Liver (tissue), 9 donors: ENCODE results near the gene BSN. TPM values are rescaled to one million over a fixed set of nuclear protein-coding genes. Genes with fewer than 3 reads are reported as not detected.

Experiments used
- DNase-seq: peaks from one replicate; pipeline ENCODE4 v3.0.0-alpha.2; 2017; ENCODE audit warnings: low spot score
- H3K27ac ChIP-seq, 2 donors: one replicate each; pipeline ENCODE4 v1.7.0; 2013; ENCODE audit warnings: inconsistent platforms in 2 of 2, low read length in 2 of 2, control low read depth in 1 of 2, low read depth in 1 of 2, mild to moderate bottlenecking in 1 of 2
- H3K27me3 ChIP-seq, 4 donors: one replicate each; pipeline versions ENCODE4 v1.6.1 to v1.7.0; 2013; ENCODE audit warnings: low read length in 3 of 4, inconsistent platforms in 1 of 4, mild to moderate bottlenecking in 1 of 4, moderate library complexity in 1 of 4; ENCODE audit not compliant: control insufficient read depth in 4 of 4, insufficient read depth in 4 of 4
- H3K36me3 ChIP-seq, 4 donors: one replicate each; pipeline versions ENCODE4 v1.6.1 to v1.7.0; 2013; ENCODE audit warnings: low read length in 3 of 4, mild to moderate bottlenecking in 3 of 4, low read depth in 1 of 4, moderate library complexity in 1 of 4; ENCODE audit not compliant: control insufficient read depth in 4 of 4, insufficient read depth in 3 of 4
- H3K4me1 ChIP-seq, 4 donors: one replicate each; pipeline versions ENCODE4 v1.6.1 to v1.7.0; 2013; ENCODE audit warnings: low read length in 3 of 4, mild to moderate bottlenecking in 3 of 4, moderate library complexity in 1 of 4; ENCODE audit not compliant: control insufficient read depth in 4 of 4, insufficient read depth in 4 of 4
- H3K4me3 ChIP-seq, 3 donors: one replicate each; pipeline versions ENCODE4 v1.6.1 to v1.7.0; 2013; ENCODE audit warnings: low read length in 3 of 3, control low read depth in 1 of 3, low read depth in 1 of 3, mild to moderate bottlenecking in 1 of 3
- H3K9ac ChIP-seq, 2 donors: one replicate each; pipeline ENCODE4 v1.7.0; 2013; ENCODE audit warnings: low read length in 2 of 2, mild to moderate bottlenecking in 2 of 2, moderate library complexity in 2 of 2, control low read depth in 1 of 2, low read depth in 1 of 2
- H3K9me3 ChIP-seq, 4 donors: one replicate each; pipeline versions ENCODE4 v1.6.1 to v1.7.0; 2013; ENCODE audit warnings: low read length in 3 of 4; ENCODE audit not compliant: control insufficient read depth in 4 of 4
- EGR1 ChIP-seq, 2 donors: IDR thresholded peaks; 2 replicates each; pipeline ENCODE4 v1.6.1; 2016 to 2018; ENCODE audit warnings: antibody characterized with exemption in 2 of 2, low read depth in 2 of 2
- FOXA1 ChIP-seq: IDR thresholded peaks from 2 replicates; pipeline ENCODE4 v1.6.1; 2016; ENCODE audit warnings: antibody characterized with exemption
- FOXA2 ChIP-seq: IDR thresholded peaks from 2 replicates; pipeline ENCODE4 v1.6.1; 2016; ENCODE audit warnings: antibody characterized with exemption
- GABPA ChIP-seq, 2 donors: IDR thresholded peaks in 1 of 2; conservative IDR thresholded peaks in 1 of 2; 2 replicates each; pipeline ENCODE4 v1.6.1; 2016; ENCODE audit warnings: antibody characterized with exemption in 2 of 2, mild to moderate bottlenecking in 1 of 2, moderate library complexity in 1 of 2
- HNF4A ChIP-seq, 2 donors: conservative IDR thresholded peaks; 2 replicates each; pipeline ENCODE4 v1.6.1; 2016; ENCODE audit warnings: antibody characterized with exemption in 2 of 2, mild to moderate bottlenecking in 2 of 2
- HNF4G ChIP-seq: IDR thresholded peaks from 2 replicates; pipeline ENCODE4 v1.6.1; 2016; ENCODE audit warnings: antibody characterized with exemption
- JUND ChIP-seq, 2 donors: IDR thresholded peaks; 2 replicates each; pipeline ENCODE4 v1.6.1; 2016; ENCODE audit warnings: antibody characterized with exemption in 2 of 2
- NR2F2 ChIP-seq: IDR thresholded peaks from 2 replicates; pipeline ENCODE4 v1.6.1; 2016; ENCODE audit warnings: antibody characterized with exemption
- RAD21 ChIP-seq, 2 donors: IDR thresholded peaks; 2 replicates each; pipeline ENCODE4 v1.6.1; 2016; ENCODE audit warnings: antibody characterized with exemption in 2 of 2, mild to moderate bottlenecking in 2 of 2
- REST ChIP-seq: IDR thresholded peaks from 2 replicates; pipeline ENCODE4 v1.6.1; 2016; ENCODE audit warnings: antibody characterized with exemption, mild to moderate bottlenecking
- RXRA ChIP-seq, 2 donors: IDR thresholded peaks; 2 replicates each; pipeline ENCODE4 v1.6.1; 2017 to 2018; ENCODE audit warnings: antibody characterized with exemption in 2 of 2, mild to moderate bottlenecking in 1 of 2
- SP1 ChIP-seq: IDR thresholded peaks from 2 replicates; pipeline ENCODE4 v1.6.1; 2018; ENCODE audit warnings: antibody characterized with exemption, mild to moderate bottlenecking
- TAF1 ChIP-seq: conservative IDR thresholded peaks from 2 replicates; pipeline ENCODE4 v1.6.1; 2016; ENCODE audit warnings: antibody characterized with exemption, mild to moderate bottlenecking
- YY1 ChIP-seq: IDR thresholded peaks from 2 replicates; pipeline ENCODE4 v1.6.1; 2016; ENCODE audit warnings: antibody characterized with exemption, mild to moderate bottlenecking
- WGBS: extraction: QIAGEN DNeasy Blood & Tissue Kit; methylation state at CpG from one replicate; pipeline ENCODE4 v1.1.7; 2013; 5-methylcytosine and 5-hydroxymethylcytosine counted together
- polyA plus RNA-seq, 2 donors: library from polyadenylated mRNA; stranded (reverse) in 1 of 2; unstranded in 1 of 2; fragments of 200-250 nt in 1 of 2; fragments of >200 nt in 1 of 2; fragmentation: Nextera tagmentation in 1 of 2; extraction: Ambion mirVana in 1 of 2; gene quantifications; one replicate each; pipeline versions ENCODE4 v1.2.1 to v1.2.3, GENCODE V29; 2013 to 2015
- total RNA-seq, 2 donors: library from RNA; depleted of rRNA; stranded (reverse); fragments of >200 nt; gene quantifications; one replicate each; pipeline ENCODE4 v1.2.3, GENCODE V29; 2014
- TF ChIP-seq, protein P1 (sequence below): IDR thresholded peaks from 2 replicates; pipeline ENCODE4 v1.6.1; 2016; ENCODE audit warnings: antibody characterized with exemption
- TF ChIP-seq, protein P2 (sequence below): IDR thresholded peaks from 2 replicates; pipeline ENCODE4 v1.6.1; 2016; ENCODE audit warnings: antibody characterized with exemption
- TF ChIP-seq, protein P3 (sequence below): IDR thresholded peaks from 2 replicates; pipeline ENCODE4 v1.6.1; 2016; ENCODE audit warnings: antibody characterized with exemption
- TF ChIP-seq, protein P4 (sequence below): fragments of 150-350 bp; IDR thresholded peaks from 2 replicates; pipeline ENCODE4 v1.5.1; 2017; ENCODE audit warnings: improper control_type of control experiment, low read depth, low read length; ENCODE audit not compliant: missing input control
- donor health status: healthy.
- donor health status: healthy.
- donor health status: healthy.
- donor health status: healthy.
- donor health status: healthy.

Gene BSN
- total and polyA plus RNA-seq, 4 donors: 0.32 to 0.67 (median 0.40) TPM

GRCh38 chr3:49667701-49668413, 113.6 kb downstream of the BSN start:
- 59% methylated on average over 25 of the region's 25 CpGs for WGBS
- H3K4me1 ChIP-seq: peaks cover 48 to 76% (median 70%) of the 10 kb centered on the region in 4 donors
- peak overlapping the region; percentile 71 to 89 for H3K27ac ChIP-seq

DNA sequence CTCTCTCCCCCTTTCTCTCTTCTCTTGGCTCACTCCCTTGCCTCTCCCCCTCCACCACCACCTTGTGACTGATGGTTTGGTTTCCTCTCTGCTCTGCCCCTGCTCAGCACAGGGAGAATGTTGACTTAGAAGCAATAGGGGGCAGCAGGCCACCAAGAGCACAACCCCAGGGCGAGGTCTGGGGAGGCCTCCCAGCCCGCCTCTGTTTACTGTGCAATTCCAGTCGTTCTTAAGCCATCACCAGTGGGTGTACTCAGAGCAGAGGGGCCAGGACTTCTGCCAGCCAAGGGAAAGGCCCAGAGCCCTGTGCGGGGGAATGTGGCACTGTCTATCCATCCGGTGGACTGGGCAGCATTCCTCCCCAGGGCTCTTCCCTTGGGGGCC, 114.1 kb downstream of the BSN start:
- H3K27ac ChIP-seq: peak overlapping the region; percentile 71 to 89
- no peak overlapping the region for H3K9ac ChIP-seq
- peaks cover 52 to 81% (median 73%) of the 10 kb centered on the region in 4 donors for H3K4me1 ChIP-seq
- H3K9me3 ChIP-seq: no peaks in the 10 kb centered on the region
- WGBS: 13% methylated on average over 5 of the region's 5 CpGs
- no peak overlapping the region for H3K4me3 ChIP-seq
- H3K27me3 ChIP-seq: no peaks in the 10 kb centered on the region
- no peak for DNase-seq
- H3K36me3 ChIP-seq: no peaks in the 10 kb centered on the region
- TF ChIP-seq, protein P1, sequence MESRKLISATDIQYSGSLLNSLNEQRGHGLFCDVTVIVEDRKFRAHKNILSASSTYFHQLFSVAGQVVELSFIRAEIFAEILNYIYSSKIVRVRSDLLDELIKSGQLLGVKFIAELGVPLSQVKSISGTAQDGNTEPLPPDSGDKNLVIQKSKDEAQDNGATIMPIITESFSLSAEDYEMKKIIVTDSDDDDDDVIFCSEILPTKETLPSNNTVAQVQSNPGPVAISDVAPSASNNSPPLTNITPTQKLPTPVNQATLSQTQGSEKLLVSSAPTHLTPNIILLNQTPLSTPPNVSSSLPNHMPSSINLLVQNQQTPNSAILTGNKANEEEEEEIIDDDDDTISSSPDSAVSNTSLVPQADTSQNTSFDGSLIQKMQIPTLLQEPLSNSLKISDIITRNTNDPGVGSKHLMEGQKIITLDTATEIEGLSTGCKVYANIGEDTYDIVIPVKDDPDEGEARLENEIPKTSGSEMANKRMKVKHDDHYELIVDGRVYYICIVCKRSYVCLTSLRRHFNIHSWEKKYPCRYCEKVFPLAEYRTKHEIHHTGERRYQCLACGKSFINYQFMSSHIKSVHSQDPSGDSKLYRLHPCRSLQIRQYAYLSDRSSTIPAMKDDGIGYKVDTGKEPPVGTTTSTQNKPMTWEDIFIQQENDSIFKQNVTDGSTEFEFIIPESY: no peak
- TF ChIP-seq RAD21 (IDR thresholded peaks at IDR 0.05): no peak
- no peak for TF ChIP-seq EGR1 (IDR thresholded peaks at IDR 0.05; ENCODE audit: low read depth in 2 of 2)
- TF ChIP-seq RXRA (IDR thresholded peaks at IDR 0.05): peak in 1 of 2 donors; percentile 58
- no peak for TF ChIP-seq YY1
- TF ChIP-seq GABPA (IDR thresholded peaks at IDR 0.05 in 1 of 2, conservative IDR thresholded peaks at IDR 0.05 in 1 of 2): peak in 1 of 2 donors; percentile 17

More at GRCh38 chr3:49667701-49668413, 113.6 kb downstream of the BSN start:
- H3K4me3 ChIP-seq: no peak overlapping the region
- no peak overlapping the region for H3K9ac ChIP-seq
- TF ChIP-seq TAF1 (no peak), RAD21 (IDR thresholded peaks at IDR 0.05) (no peak), HNF4G (no peak), SP1 (no peak), JUND (IDR thresholded peaks at IDR 0.05) (no peak), NR2F2 (no peak), FOXA2 (no peak), YY1 (no peak), EGR1 (IDR thresholded peaks at IDR 0.05; ENCODE audit: low read depth in 2 of 2) (no peak), HNF4A (conservative IDR thresholded peaks at IDR 0.05) (no peak), REST (no peak), GABPA (IDR thresholded peaks at IDR 0.05 in 1 of 2, conservative IDR thresholded peaks at IDR 0.05 in 1 of 2) (no peak), FOXA1 (no peak), RXRA (IDR thresholded peaks at IDR 0.05) (no peak)
- TF ChIP-seq, protein P2, sequence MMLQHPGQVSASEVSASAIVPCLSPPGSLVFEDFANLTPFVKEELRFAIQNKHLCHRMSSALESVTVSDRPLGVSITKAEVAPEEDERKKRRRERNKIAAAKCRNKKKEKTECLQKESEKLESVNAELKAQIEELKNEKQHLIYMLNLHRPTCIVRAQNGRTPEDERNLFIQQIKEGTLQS: no peak
- TF ChIP-seq, protein P3, sequence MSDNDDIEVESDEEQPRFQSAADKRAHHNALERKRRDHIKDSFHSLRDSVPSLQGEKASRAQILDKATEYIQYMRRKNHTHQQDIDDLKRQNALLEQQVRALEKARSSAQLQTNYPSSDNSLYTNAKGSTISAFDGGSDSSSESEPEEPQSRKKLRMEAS: no peak
- TF ChIP-seq, protein P4, sequence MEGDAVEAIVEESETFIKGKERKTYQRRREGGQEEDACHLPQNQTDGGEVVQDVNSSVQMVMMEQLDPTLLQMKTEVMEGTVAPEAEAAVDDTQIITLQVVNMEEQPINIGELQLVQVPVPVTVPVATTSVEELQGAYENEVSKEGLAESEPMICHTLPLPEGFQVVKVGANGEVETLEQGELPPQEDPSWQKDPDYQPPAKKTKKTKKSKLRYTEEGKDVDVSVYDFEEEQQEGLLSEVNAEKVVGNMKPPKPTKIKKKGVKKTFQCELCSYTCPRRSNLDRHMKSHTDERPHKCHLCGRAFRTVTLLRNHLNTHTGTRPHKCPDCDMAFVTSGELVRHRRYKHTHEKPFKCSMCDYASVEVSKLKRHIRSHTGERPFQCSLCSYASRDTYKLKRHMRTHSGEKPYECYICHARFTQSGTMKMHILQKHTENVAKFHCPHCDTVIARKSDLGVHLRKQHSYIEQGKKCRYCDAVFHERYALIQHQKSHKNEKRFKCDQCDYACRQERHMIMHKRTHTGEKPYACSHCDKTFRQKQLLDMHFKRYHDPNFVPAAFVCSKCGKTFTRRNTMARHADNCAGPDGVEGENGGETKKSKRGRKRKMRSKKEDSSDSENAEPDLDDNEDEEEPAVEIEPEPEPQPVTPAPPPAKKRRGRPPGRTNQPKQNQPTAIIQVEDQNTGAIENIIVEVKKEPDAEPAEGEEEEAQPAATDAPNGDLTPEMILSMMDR: no peak
- H3K27me3 ChIP-seq: no peaks in the 10 kb centered on the region
- DNase-seq: no peak
- no peaks in the 10 kb centered on the region for H3K9me3 ChIP-seq
- H3K36me3 ChIP-seq: no peaks in the 10 kb centered on the region
